CD4-positive, alpha-beta T cell treated with Interleukin-4 for 4 hours (primary cell): ENCODE data around the gene TRAPPC12.
"Not testable (repeated sequence)": the region's sequence is repeated elsewhere in the genome, so short reads cannot be mapped to it uniquely, and the experiment has no call there.

Experiments used
- DNase-seq: peaks from one replicate; pipeline ENCODE4 v3.0.0-alpha.2; 2020

The TRAPPC12 gene

GRCh38 chr2:3379647-3380534, at the start of gene TRAPPC12:
TSS of gene TRAPPC12 (plus strand) at chr2:3379694. CDS start at chr2:3387624, 7,930 bp downstream.
- peak; percentile 91 for DNase-seq

GRCh38 chr2:3332133-3332532, 47.4 kb upstream of the TRAPPC12 start:
- no peak for DNase-seq

GRCh38 chr2:3334392-3335345, 44.8 kb upstream of the TRAPPC12 start:
- no peak for DNase-seq

- no peak for DNase-seq
Observed at GRCh38 chr2:3336844-3337243, 42.6 kb upstream of the TRAPPC12 start.

- DNase-seq: no peak
Observed at GRCh38 chr2:3338340-3338739, 41.2 kb upstream of the TRAPPC12 start.

- DNase-seq: no peak
Observed at GRCh38 chr2:3340144-3340543, 39.4 kb upstream of the TRAPPC12 start.

- no peak for DNase-seq
Observed at GRCh38 chr2:3341336-3341735, 38.2 kb upstream of the TRAPPC12 start.

GRCh38 chr2:3342324-3342723, 37.2 kb upstream of the TRAPPC12 start:
- no peak for DNase-seq

GRCh38 chr2:3343012-3343411, 36.5 kb upstream of the TRAPPC12 start:
- no peak for DNase-seq

- DNase-seq: no peak
Observed at GRCh38 chr2:3344897-3345296, 34.6 kb upstream of the TRAPPC12 start.

GRCh38 chr2:3345621-3346020, 33.9 kb upstream of the TRAPPC12 start:
- no peak for DNase-seq

- no peak for DNase-seq
Observed at GRCh38 chr2:3348767-3349166, 30.7 kb upstream of the TRAPPC12 start.

GRCh38 chr2:3349211-3349693, 30.2 kb upstream of the TRAPPC12 start:
- no peak for DNase-seq

GRCh38 chr2:3354986-3355385, 24.5 kb upstream of the TRAPPC12 start:
- no peak for DNase-seq

- no peak for DNase-seq
Observed at GRCh38 chr2:3355951-3356569, 23.4 kb upstream of the TRAPPC12 start.

GRCh38 chr2:3356799-3357198, 22.7 kb upstream of the TRAPPC12 start:
- no peak for DNase-seq

- DNase-seq: not testable (repeated sequence)
Observed at GRCh38 chr2:3357446-3357845, 22.0 kb upstream of the TRAPPC12 start.

- DNase-seq: no peak
Observed at GRCh38 chr2:3357926-3358325, 21.6 kb upstream of the TRAPPC12 start.

- DNase-seq: no peak
Observed at GRCh38 chr2:3361518-3362389, 17.7 kb upstream of the TRAPPC12 start.

- no peak for DNase-seq
Observed at GRCh38 chr2:3365219-3365618, 14.3 kb upstream of the TRAPPC12 start.

- no peak for DNase-seq
Observed at GRCh38 chr2:3368261-3368722, 11.2 kb upstream of the TRAPPC12 start.
